GM20431 (cell line): Measurements from ENCODE around the gene HRH3.

Source experiments
- in situ Hi-C: fragments of 300-500 bp; cut with MseI, MboI; formaldehyde crosslinking; loops from one replicate; pipeline ENCODE4 v1.15.0; 2020; ENCODE audit warnings: low sequenced_read_pairs; ENCODE audit not compliant: unreplicated experiment

The HRH3 gene

GRCh38 chr20:62217913-62218773 is 1.9 kb downstream of the HRH3 start:
- in situ Hi-C loops, result no loop called here

GRCh38 chr20:62216636-62217566 is 3.2 kb downstream of the HRH3 start:
- in situ Hi-C loops, result no loop called here

- in situ Hi-C loops, result no loop called here
Observed at GRCh38 chr20:62215991-62216635, 4.0 kb downstream of the HRH3 start.

GRCh38 chr20:62215020-62215990 is 4.8 kb downstream of the HRH3 start:
- in situ Hi-C loops, result no loop called here

GRCh38 chr20:62214067-62214466 is 6.0 kb downstream of the HRH3 start:
- in situ Hi-C loops, result no loop called here

GRCh38 chr20:62212299-62212698 is 7.8 kb downstream of the HRH3 start:
- in situ Hi-C loops, result no loop called here

GRCh38 chr20:62211769-62212288 is 8.2 kb downstream of the HRH3 start:
- in situ Hi-C loops, result no loop called here

GRCh38 chr20:62211216-62211615 is 8.9 kb downstream of the HRH3 start:
- in situ Hi-C loops, result no loop called here

- in situ Hi-C loops, result no loop called here
Observed at GRCh38 chr20:62210496-62210855, 9.6 kb downstream of the HRH3 start.

GRCh38 chr20:62209850-62210495 is 10.1 kb downstream of the HRH3 start:
- in situ Hi-C loops, result no loop called here

- in situ Hi-C loops, result no loop called here
Observed at GRCh38 chr20:62208795-62209755, 11.0 kb downstream of the HRH3 start.

GRCh38 chr20:62208061-62208794 is 11.8 kb downstream of the HRH3 start:
- in situ Hi-C loops, result no loop called here

- in situ Hi-C loops, result no loop called here
Observed at GRCh38 chr20:62206388-62206775, 13.7 kb downstream of the HRH3 start.

- in situ Hi-C loops, result no loop called here
Observed at GRCh38 chr20:62205618-62206387, 14.3 kb downstream of the HRH3 start.

- in situ Hi-C loops, result no loop called here
Observed at GRCh38 chr20:62203378-62204030, 16.6 kb downstream of the HRH3 start.
